Stimulated activated CD4-positive, alpha-beta T cell treated with anti-CD3 and anti-CD28 coated beads, Interleukin-2, amount 100 ng/mL, for 24 hours (primary cell): ENCODE measurements around the gene CA14.
"Not testable (repeated sequence)": the region's sequence is repeated elsewhere in the genome, so short reads cannot be mapped to it uniquely, and the experiment has no call there.

Experiments used
- DNase-seq, 2 donors: peaks; one replicate each; pipeline ENCODE4 v3.0.0-alpha.2; 2020

CA14 gene

GRCh38 chr1:150257624-150258585 lies at the start of gene CA14:
CA14 (plus strand) TSS chr1:150257774; CDS start chr1:150258129, 355 bp downstream.
- no peak for DNase-seq

- DNase-seq = not testable (repeated sequence)
Observed at GRCh38 chr1:150208460-150208859, 49.1 kb upstream of the CA14 start.

- no peak for DNase-seq
Observed at GRCh38 chr1:150210091-150210490, 47.5 kb upstream of the CA14 start.

DNA sequence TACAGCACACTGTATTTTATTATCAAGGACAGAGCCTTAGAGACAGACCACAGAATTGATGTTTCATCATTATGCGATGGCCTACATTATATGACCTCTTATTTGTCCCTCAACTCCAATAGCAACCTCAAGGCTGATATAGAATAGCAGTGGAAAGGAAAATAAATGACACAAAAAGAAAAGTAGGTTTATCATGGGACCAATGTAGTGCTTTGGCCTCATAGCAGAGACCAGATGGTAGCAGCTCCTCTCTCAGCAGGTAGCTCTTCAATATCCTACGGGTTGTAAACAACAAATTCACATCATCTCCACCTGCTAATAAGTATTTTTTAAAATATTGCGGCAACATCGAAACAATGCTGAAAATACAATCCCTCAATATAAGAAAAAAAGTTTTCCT lies 46.9 kb upstream of the CA14 start:
- no peak for DNase-seq

DNA sequence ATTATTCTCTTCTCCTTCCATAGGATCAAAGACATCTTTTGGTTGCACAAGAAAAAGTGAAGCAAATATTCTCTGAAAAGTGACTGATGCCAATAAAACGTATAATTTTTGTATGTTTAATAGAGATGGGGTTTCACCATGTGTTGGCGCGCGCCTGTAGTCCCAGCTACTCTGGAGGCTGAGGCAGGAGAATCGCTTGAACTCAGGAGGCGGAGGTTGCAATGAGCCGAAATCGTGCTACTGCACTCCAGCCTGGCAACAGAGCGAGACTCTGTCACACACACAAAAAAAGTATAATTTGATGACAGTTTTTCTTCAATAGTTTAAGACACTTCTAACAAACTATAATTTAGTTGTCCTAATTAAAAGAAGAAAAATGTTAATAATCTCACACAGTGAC lies 45.5 kb upstream of the CA14 start:
- DNase-seq = no peak

- peak; percentile 91 to 93 for DNase-seq
Observed at GRCh38 chr1:150213170-150214098, 44.1 kb upstream of the CA14 start.

DNA sequence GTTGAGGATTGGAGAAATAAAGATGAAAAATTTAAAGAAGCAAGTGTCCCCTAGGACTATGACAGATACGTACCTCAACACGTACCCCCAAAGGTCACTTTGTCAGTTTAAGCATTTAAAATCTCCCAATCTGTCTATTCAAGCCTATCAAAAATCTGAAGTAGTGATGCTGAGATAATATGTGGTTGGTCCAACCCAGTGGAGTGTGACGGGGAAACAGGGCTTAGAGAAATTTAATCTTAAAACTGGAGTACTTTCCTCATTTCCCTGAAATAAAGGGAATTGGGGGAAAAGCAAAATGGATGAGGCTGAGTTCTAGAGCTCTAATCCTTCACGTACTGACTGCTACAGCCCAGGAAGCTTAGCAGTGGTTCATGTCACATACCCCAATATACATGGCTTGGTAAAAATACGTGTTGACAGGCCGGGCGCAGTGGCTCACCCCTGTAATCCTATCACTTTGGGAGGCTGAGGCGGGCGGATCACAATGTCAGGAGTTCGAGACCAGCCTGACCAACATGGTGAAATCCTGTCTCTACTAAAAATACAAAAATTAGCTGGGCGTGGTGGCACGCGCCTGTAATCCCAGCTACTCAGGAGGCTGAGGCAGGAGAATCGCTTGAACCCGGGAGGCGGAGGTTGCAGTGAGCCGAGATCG lies 43.3 kb upstream of the CA14 start:
- DNase-seq = not testable (repeated sequence)

DNA sequence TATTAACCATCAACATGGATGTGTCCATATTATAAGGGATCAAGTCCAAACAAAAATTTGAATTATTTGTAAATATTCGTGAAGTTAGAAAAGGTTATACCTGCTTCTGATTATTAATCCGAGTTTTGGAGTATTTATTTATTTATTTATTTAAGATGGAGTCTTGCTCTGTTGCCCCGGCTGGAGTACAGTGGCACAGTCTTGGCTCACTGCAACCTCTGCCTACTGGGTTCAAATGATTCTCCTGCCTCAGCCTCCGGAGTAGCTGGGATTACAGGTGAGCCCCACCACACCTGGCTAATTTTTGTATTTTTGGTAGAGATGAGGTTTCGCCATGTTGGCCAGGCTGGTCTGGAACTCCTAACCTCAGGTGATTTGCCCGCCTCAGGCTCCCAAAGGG lies 41.7 kb upstream of the CA14 start:
- DNase-seq = not testable (repeated sequence)

- no peak for DNase-seq
Observed at GRCh38 chr1:150221552-150221951, 36.0 kb upstream of the CA14 start.

DNA sequence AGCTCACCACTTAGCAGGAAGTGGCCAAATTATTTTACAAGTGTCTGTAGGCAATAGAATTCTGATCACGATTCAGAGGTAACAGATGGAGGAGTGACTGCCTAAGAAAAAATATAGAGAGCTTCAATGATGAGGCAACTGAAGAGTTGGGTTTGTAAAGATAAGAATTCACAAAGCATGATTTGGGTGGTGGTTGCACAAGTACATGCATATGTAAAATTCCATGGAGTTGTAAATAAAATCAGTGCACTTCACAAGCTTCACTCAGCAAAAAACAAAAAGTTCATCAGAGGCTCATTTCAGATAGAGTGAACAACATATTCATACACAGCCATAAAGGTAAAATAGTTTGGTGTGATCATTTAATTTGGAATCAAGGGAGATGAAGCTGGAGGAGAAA lies 32.6 kb upstream of the CA14 start:
- DNase-seq = no peak

DNA sequence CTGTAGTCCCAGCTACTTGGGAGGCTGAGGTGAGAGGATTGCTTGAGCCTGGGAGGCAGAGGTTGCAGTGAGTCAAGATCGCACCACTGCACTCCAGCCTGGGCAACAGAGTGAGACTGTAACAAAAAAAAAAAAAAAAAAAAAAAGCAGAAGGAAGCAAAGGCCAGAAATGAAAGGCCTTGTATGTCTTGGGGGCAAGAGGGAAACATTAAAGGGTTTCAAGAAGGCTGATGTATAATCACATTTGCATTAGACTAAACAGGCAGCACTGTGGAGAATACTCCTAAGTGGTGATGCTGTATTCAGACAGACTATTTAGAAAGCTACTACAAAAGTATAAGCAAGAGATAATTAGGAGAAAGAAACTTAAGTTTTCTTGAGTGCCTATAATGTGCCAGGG lies 32.0 kb upstream of the CA14 start:
- DNase-seq = no peak

DNA sequence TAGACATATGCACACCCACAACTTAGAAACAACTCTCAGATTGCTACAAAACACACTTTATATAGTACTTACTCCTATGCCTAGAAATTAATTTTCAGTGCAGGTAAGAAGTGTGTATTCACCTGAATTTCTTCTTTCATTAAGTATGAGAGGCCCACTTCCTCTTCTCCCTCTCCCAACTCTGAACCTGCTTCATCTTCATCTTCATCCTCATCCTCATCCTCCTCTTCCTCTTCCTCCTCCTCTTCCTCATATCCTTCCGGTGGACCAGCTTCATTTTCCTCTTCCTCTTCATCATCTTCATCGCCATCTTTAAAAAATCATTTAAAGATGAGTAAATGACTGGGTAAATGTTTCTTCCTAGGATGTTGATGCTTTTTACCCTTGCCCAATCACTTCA lies 31.1 kb upstream of the CA14 start:
- DNase-seq = no peak

- no peak for DNase-seq
Observed at GRCh38 chr1:150227228-150227627, 30.3 kb upstream of the CA14 start.

DNA sequence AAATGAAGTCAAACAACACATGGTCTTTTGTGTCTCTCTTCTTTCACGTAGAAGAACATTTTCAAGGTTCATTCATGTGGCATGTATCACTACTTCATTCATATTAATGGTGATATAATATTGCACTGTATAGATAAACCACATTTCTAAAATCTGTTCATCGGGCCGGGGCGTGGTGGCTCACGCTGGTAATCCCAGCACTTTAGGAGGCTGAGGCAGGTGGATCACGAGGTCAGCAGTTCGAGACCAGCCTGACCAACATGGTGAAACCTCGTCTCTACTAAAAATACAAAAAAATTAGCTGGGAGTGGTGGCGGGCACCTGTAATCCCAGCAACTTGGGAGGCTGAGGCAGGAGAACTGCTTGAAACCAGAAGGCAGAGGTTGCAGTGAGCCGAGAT lies 29.3 kb upstream of the CA14 start:
- DNase-seq = not testable (repeated sequence)

DNA sequence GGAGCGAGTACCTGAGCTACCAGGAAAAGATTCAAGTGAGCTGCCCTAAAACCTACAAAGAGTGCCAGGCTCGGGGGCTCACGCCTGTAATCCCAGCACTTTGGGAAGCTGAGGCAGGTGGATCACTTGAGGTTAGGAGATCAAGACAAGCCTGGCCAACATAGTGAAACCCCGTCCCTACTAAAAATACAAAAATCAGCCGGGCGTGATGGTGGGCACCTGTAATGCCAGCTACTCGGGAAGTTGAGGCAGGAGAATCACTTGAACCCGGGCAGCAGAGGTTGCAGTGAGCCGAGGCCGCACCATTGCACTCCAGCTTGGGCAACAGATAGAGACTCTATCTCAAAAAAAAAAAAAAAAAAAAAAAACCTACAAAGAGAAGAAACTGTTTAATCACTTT lies 24.7 kb upstream of the CA14 start:
- not testable (repeated sequence) for DNase-seq

GRCh38 chr1:150233359-150234308 lies 23.9 kb upstream of the CA14 start:
- DNase-seq = peak; percentile 61 to 66

- DNase-seq = no peak
Observed at GRCh38 chr1:150234309-150234565, 23.3 kb upstream of the CA14 start.

DNA sequence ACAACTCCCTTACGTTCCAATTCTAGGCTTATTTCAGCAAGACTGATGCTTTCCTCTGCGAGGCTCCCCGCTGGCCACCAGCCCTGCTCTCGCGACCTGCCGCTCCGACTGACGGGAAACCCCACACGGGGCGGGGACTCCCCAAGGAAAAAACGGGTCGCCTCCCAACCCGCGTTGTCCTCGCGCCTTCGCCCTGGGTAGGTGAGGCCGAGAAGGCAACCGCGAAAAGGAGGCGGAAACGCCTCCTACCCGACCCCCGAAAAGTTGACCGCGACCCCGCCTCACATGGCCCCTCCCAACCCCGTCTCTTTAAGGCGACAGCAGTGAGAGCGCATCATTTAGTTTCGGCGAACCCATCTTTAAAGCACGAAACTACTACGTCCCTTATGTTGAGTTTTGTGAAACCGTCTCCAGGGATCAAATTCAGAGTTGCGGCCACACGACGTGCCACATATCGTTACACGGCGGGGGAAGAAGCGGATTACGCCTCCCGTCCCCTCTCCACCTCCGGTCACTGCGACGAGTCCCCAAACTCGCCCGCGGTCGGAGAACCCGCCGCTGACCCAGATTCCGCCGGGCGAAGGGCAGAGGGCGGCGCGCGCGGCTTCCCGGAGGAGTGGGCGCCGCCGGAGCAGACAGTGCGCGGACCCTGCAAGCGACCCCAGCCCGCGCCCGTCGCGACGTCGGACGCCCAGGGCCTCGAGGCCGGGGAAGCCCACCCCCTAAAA lies 22.8 kb upstream of the CA14 start:
- peak; percentile 90 to 92 for DNase-seq

DNA sequence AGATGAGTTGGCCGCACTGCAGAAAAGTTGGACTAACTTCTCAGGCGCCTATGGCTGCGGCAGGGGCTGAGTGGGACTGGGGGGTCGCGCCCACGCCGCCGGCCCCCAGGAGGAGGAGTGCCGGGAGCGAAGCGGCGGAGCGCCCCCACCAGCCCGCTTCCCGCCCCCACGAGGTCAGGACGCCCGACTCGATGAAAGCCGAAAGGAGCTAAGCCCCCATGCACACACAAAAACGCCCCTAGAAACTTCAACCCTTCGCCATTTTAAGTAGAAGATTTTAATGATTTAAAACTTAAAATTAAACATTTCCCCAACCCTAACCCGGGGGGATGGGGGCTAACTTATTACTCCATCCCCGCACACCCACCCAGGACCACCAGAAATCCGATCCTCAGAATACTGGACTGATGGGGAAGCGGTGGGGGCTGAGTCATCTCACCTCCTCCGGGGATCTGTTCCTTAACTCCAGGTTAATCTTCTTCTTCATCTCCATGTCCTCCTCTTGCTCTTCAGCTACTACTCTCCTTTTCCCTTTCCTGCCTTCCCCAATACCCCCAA lies 22.2 kb upstream of the CA14 start:
- peak; percentile 39 to 46 for DNase-seq

- peak; percentile 90 to 93 for DNase-seq
Observed at GRCh38 chr1:150235852-150236613, 21.5 kb upstream of the CA14 start, which contains the start of gene ANP32E. ANP32E (minus strand) TSS chr1:150236112; CDS start chr1:150235786, 326 bp downstream.
